Osteoblast (primary cell): ENCODE data around the gene RTTN. TPM values are rescaled to one million over a fixed set of nuclear protein-coding genes. Genes with fewer than 3 reads are reported as not detected.

Source experiments
- DNase-seq: peaks from one replicate; pipeline ENCODE4 v3.0.0; 2011; ENCODE audit warnings: low spot score, mixed read lengths; ENCODE audit not compliant: insufficient read length; ENCODE audit errors: missing footprints
- H2AFZ ChIP-seq: 2 replicates; pipeline ENCODE4 v1.6.0; 2011; ENCODE audit warnings: mild to moderate bottlenecking, low read length
- H3K27ac ChIP-seq: 2 replicates; pipeline ENCODE4 v1.5.1; 2011; ENCODE audit warnings: mild to moderate bottlenecking, low read depth, low read length, moderate library complexity
- H3K27me3 ChIP-seq: 2 replicates; pipeline ENCODE4 v1.6.0; 2012; ENCODE audit warnings: mild to moderate bottlenecking, control low read depth, inconsistent platforms, low read length, moderate library complexity; ENCODE audit not compliant: insufficient read depth
- H3K36me3 ChIP-seq: 2 replicates; pipeline ENCODE4 v1.5.1; 2011; ENCODE audit warnings: mild to moderate bottlenecking, low read length, control low read depth, moderate library complexity; ENCODE audit not compliant: insufficient read depth
- H3K4me1 ChIP-seq: 2 replicates; pipeline ENCODE4 v1.5.1; 2011; ENCODE audit warnings: mild to moderate bottlenecking, low read length, control low read depth, moderate library complexity; ENCODE audit not compliant: insufficient read depth
- H3K4me2 ChIP-seq: 2 replicates; pipeline ENCODE4 v1.6.0; 2011; ENCODE audit warnings: mild to moderate bottlenecking, low read length; ENCODE audit not compliant: insufficient read depth
- H3K4me3 ChIP-seq: fragments of 200-600 bp; sonication (generic); 3 replicates; pipeline ENCODE4 v1.5.1; 2012; ENCODE audit warnings: mild to moderate bottlenecking, low read length, inconsistent platforms; ENCODE audit not compliant: insufficient read depth
- H3K79me2 ChIP-seq: 2 replicates; pipeline ENCODE4 v1.6.0; 2012; ENCODE audit warnings: mild to moderate bottlenecking, low read length, control low read depth, inconsistent platforms; ENCODE audit not compliant: insufficient read depth
- H3K9me3 ChIP-seq: 2 replicates; pipeline ENCODE4 v1.5.1; 2011; ENCODE audit warnings: low read depth, low read length, control low read depth
- H4K20me1 ChIP-seq: 2 replicates; pipeline ENCODE4 v1.6.0; 2012; ENCODE audit warnings: mild to moderate bottlenecking, low read length, control low read depth; ENCODE audit not compliant: insufficient read depth
- total RNA-seq: library from RNA; depleted of rRNA; stranded (reverse); fragments of >200 nt; gene quantifications from 2 replicates; pipeline ENCODE4 v1.2.3, GENCODE V29; 2012
- TF ChIP-seq, protein P1 (sequence below): IDR thresholded peaks from 2 replicates; pipeline ENCODE4 v1.5.1; 2011; ENCODE audit warnings: mild to moderate bottlenecking, low read depth, low read length, moderate library complexity; ENCODE audit errors: extremely low read depth

RTTN gene
- total RNA-seq, 1 donor, result 11.2 TPM

GRCh38 chr18:70169747-70170146 lies 35.7 kb downstream of the RTTN start:
- no peak overlapping the region for H3K27ac ChIP-seq
- H3K27me3 ChIP-seq, result no peaks in the 10 kb centered on the region
- H2AFZ ChIP-seq, result no peak overlapping the region
- TF ChIP-seq, protein P1, sequence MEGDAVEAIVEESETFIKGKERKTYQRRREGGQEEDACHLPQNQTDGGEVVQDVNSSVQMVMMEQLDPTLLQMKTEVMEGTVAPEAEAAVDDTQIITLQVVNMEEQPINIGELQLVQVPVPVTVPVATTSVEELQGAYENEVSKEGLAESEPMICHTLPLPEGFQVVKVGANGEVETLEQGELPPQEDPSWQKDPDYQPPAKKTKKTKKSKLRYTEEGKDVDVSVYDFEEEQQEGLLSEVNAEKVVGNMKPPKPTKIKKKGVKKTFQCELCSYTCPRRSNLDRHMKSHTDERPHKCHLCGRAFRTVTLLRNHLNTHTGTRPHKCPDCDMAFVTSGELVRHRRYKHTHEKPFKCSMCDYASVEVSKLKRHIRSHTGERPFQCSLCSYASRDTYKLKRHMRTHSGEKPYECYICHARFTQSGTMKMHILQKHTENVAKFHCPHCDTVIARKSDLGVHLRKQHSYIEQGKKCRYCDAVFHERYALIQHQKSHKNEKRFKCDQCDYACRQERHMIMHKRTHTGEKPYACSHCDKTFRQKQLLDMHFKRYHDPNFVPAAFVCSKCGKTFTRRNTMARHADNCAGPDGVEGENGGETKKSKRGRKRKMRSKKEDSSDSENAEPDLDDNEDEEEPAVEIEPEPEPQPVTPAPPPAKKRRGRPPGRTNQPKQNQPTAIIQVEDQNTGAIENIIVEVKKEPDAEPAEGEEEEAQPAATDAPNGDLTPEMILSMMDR, result no peak
- H4K20me1 ChIP-seq, result no peaks in the 10 kb centered on the region
- H3K4me2 ChIP-seq, result no peak overlapping the region
- no peaks in the 10 kb centered on the region for H3K36me3 ChIP-seq
- no peak for DNase-seq
- H3K4me1 ChIP-seq, result peaks cover 7% of the 10 kb centered on the region
- no peaks in the 10 kb centered on the region for H3K79me2 ChIP-seq
- H3K9me3 ChIP-seq, result no peaks in the 10 kb centered on the region
- H3K4me3 ChIP-seq, result no peak overlapping the region

- TF ChIP-seq, protein P1, result no peak
- peak overlapping the region; percentile 79 for H3K4me2 ChIP-seq
- peaks cover 7% of the 10 kb centered on the region for H3K4me1 ChIP-seq
- peak overlapping the region; percentile 8 for H3K27ac ChIP-seq
- H4K20me1 ChIP-seq, result no peaks in the 10 kb centered on the region
- H3K4me3 ChIP-seq, result peak overlapping the region; percentile 14
- no peak for DNase-seq
- no peaks in the 10 kb centered on the region for H3K79me2 ChIP-seq
- H3K9me3 ChIP-seq, result no peaks in the 10 kb centered on the region
- no peaks in the 10 kb centered on the region for H3K27me3 ChIP-seq
- H3K36me3 ChIP-seq, result peaks cover 7% of the 10 kb centered on the region
- peak overlapping the region; percentile 91 for H2AFZ ChIP-seq
Observed at GRCh38 chr18:70166668-70167067, 38.8 kb downstream of the RTTN start.

- H3K27me3 ChIP-seq, result no peaks in the 10 kb centered on the region
Observed at GRCh38 chr18:70165936-70166335, 39.6 kb downstream of the RTTN start.

DNA sequence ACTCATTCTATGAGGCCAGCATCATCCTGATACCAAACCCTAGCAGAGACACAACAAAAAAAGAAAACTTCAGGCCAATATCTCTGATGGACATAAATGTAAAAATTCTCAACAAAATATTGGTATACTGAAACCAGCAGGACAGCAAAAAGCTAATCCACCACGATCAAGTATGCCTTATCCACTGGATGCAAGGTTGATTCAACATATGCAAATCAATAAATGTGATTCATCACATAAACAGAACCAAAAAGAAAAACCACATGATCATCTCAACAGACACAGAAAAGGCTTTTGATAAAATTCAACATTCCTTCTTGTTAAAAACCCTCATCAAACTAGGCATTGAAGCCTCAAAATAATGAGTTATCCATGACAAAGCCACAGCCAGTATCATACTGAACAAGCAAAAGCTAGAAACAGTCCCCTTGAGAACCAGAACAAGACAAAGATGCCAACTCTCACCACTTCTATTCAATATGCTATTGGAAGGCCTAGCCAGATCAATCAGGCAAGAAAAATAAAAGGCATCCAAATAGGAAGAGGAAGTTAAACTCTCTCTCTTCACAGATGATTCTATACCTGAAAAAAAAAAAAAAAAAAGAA lies 45.3 kb downstream of the RTTN start:
- TF ChIP-seq, protein P1, result no peak
- no peak for DNase-seq
- H2AFZ ChIP-seq, result peak overlapping the region; percentile 72

More at GRCh38 chr18:70165936-70166335, 39.6 kb downstream of the RTTN start:
- H3K4me1 ChIP-seq, result peaks cover 7% of the 10 kb centered on the region
- H4K20me1 ChIP-seq, result no peaks in the 10 kb centered on the region
- H3K4me3 ChIP-seq, result no peak overlapping the region
- no peaks in the 10 kb centered on the region for H3K9me3 ChIP-seq
- H3K27ac ChIP-seq, result peak overlapping the region; percentile 8
- peaks cover 7% of the 10 kb centered on the region for H3K36me3 ChIP-seq
- H2AFZ ChIP-seq, result peak overlapping the region; percentile 86
- no peaks in the 10 kb centered on the region for H3K79me2 ChIP-seq
- TF ChIP-seq, protein P1, result no peak
- DNase-seq, result no peak
- peak overlapping the region; percentile 14 for H3K4me2 ChIP-seq

More for the DNA sequence above, 45.3 kb downstream of the RTTN start:
- Histone ChIP-seq H4K20me1 (no peaks in the 10 kb centered on the region), H3K79me2 (peaks cover 5% of the 10 kb centered on the region), H3K9me3 (no peaks in the 10 kb centered on the region), H3K4me2 (peak overlapping the region; percentile 14), H3K36me3 (peaks cover 7% of the 10 kb centered on the region), H3K27ac (peak overlapping the region; percentile 0), H3K4me1 (peaks cover 3% of the 10 kb centered on the region), H3K27me3 (no peaks in the 10 kb centered on the region), H3K4me3 (no peak overlapping the region)
